Muscle layer of colon (tissue), 2 donors: ENCODE data around the gene CPA5.

Source experiments
- H3K27ac ChIP-seq: one replicate; pipeline ENCODE4 v1.7.0; 2013; ENCODE audit warnings: low read depth, mild to moderate bottlenecking, low read length, moderate library complexity
- H3K27me3 ChIP-seq, 2 donors: one replicate each; pipeline ENCODE4 v1.7.0; 2013; ENCODE audit warnings: low read length in 2 of 2, mild to moderate bottlenecking in 2 of 2; ENCODE audit not compliant: insufficient read depth in 2 of 2, control insufficient read depth in 1 of 2
- H3K36me3 ChIP-seq: one replicate; pipeline ENCODE4 v1.7.0; 2013; ENCODE audit warnings: mild to moderate bottlenecking, low read length; ENCODE audit not compliant: insufficient read depth
- H3K4me1 ChIP-seq: one replicate; pipeline ENCODE4 v1.7.0; 2013; ENCODE audit warnings: mild to moderate bottlenecking, low read length; ENCODE audit not compliant: insufficient read depth
- H3K4me3 ChIP-seq, 2 donors: one replicate each; pipeline ENCODE4 v1.7.0; 2013; ENCODE audit warnings: low read length in 2 of 2, low read depth in 1 of 2, mild to moderate bottlenecking in 1 of 2, moderate library complexity in 1 of 2
- H3K9ac ChIP-seq: one replicate; pipeline ENCODE4 v1.7.0; 2013; ENCODE audit warnings: low read length
- H3K9me3 ChIP-seq: one replicate; pipeline ENCODE4 v1.7.0; 2013; ENCODE audit warnings: mild to moderate bottlenecking, low read length
- donor health status: abdominal sarcoma.
- donor health status: Adenocarcinoma of cecum.

CPA5 gene

DNA sequence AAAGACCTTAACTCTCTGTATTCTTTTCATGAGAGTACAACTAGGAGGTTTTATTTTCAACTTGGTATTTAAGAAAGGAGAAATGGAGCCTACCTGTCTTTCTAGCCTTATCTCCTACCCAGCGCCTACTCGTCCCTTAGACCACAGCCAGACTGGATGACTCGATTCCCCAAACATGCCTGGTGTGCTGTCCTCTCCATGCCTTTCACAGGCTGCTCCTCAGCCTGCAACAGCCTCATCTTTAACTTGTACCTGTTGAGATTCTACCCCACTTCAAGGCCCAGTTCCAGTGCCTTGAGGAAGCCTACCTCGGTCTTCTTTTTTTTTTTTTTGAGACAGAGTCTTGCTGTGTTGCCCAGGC, 65.1 kb downstream of the CPA5 start:
- H3K4me3 ChIP-seq, result no peak overlapping the region
- no peaks in the 10 kb centered on the region for H3K36me3 ChIP-seq
- no peaks in the 10 kb centered on the region for H3K9me3 ChIP-seq
- H3K4me1 ChIP-seq, result peaks cover 13% of the 10 kb centered on the region
- H3K9ac ChIP-seq, result no peak overlapping the region
- no peak overlapping the region for H3K27ac ChIP-seq
- H3K27me3 ChIP-seq, result no peaks in the 10 kb centered on the region

DNA sequence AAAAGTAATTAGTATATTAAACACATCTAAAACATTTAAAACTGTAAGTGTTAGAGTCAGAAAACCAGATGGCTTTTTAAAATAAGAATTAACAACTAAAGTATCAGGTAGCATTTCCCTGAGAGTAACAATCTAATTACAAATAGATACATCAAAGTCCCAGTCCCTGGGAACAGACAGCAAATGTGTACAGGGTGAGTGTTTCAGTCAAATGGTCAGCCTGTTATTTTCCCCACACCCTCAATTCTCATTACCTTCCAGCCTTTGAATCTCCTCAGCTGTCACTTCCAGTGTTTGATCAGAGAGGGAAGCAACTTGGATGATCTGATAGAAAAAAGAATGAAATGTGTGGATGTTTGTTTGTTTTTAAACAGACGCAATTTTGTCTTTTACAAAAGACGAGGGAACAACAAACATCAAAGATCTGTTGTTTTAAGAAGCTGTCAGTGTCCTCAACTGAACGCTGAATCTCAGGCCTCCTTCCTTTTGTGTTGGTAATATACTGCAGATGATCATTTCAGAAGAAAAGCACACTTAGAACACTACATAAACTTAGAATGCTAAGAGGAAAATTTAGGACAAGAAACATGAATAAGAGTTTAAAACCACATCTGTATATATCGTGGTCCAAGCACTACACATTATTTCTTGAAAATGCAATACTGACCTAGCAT, 66.4 kb downstream of the CPA5 start:
- Histone ChIP-seq H3K9ac (no peak overlapping the region), H3K36me3 (no peaks in the 10 kb centered on the region), H3K27me3 (no peaks in the 10 kb centered on the region), H3K4me1 (peaks cover 13% of the 10 kb centered on the region), H3K27ac (no peak overlapping the region), H3K4me3 (no peak overlapping the region), H3K9me3 (no peaks in the 10 kb centered on the region)

- Histone ChIP-seq H3K27ac (no peak overlapping the region), H3K4me1 (peaks cover 16% of the 10 kb centered on the region), H3K27me3 (no peaks in the 10 kb centered on the region), H3K9ac (no peak overlapping the region), H3K4me3 (no peak overlapping the region), H3K36me3 (no peaks in the 10 kb centered on the region), H3K9me3 (no peaks in the 10 kb centered on the region)
Observed at GRCh38 chr7:130413201-130413600, 68.6 kb downstream of the CPA5 start.

GRCh38 chr7:130415006-130415405, 70.4 kb downstream of the CPA5 start:
- peaks cover 4% of the 10 kb centered on the region for H3K4me1 ChIP-seq
- H3K36me3 ChIP-seq, result no peaks in the 10 kb centered on the region
- H3K9me3 ChIP-seq, result no peaks in the 10 kb centered on the region
- H3K27ac ChIP-seq, result no peak overlapping the region
- H3K27me3 ChIP-seq, result no peaks in the 10 kb centered on the region
- no peak overlapping the region for H3K9ac ChIP-seq
- H3K4me3 ChIP-seq, result no peak overlapping the region

GRCh38 chr7:130417213-130417612, 72.6 kb downstream of the CPA5 start:
- Histone ChIP-seq H3K36me3 (no peaks in the 10 kb centered on the region), H3K27me3 (no peaks in the 10 kb centered on the region), H3K4me3 (peak overlapping the region in 1 of 2 donors; percentile 14), H3K9me3 (no peaks in the 10 kb centered on the region), H3K4me1 (peaks cover 4% of the 10 kb centered on the region), H3K9ac (no peak overlapping the region), H3K27ac (peak overlapping the region; percentile 42)

GRCh38 chr7:130418306-130418705, 73.7 kb downstream of the CPA5 start:
- no peak overlapping the region for H3K27ac ChIP-seq

More at GRCh38 chr7:130418306-130418705, 73.7 kb downstream of the CPA5 start:
- H3K4me3 ChIP-seq, result no peak overlapping the region
- no peaks in the 10 kb centered on the region for H3K36me3 ChIP-seq
- H3K4me1 ChIP-seq, result peaks cover 4% of the 10 kb centered on the region
- no peaks in the 10 kb centered on the region for H3K27me3 ChIP-seq
- H3K9me3 ChIP-seq, result no peaks in the 10 kb centered on the region
- no peak overlapping the region for H3K9ac ChIP-seq
